GM13976 (cell line): ENCODE results near the gene XXYLT1.
A peak's percentile ranks its signal among the peaks of the same experiment; 100 is the strongest.

ENCODE experiments used
- DNase-seq: peaks from one replicate; pipeline ENCODE4 v3.0.0; 2012; ENCODE audit warnings: low spot score
- CTCF ChIP-seq: IDR thresholded peaks from 2 replicates; pipeline ENCODE4 v1.5.1; 2012; ENCODE audit warnings: borderline replicate concordance, mild to moderate bottlenecking; ENCODE audit not compliant: insufficient read depth; ENCODE audit errors: extremely low read depth, missing control alignments, control extremely low read depth
- in situ Hi-C: fragments of 300-500 bp; cut with MboI; formaldehyde crosslinking; loops from one replicate; pipeline ENCODE4 v1.12.0; 2022; ENCODE audit warnings: low sequenced_read_pairs, mixed read lengths, inconsistent platforms; ENCODE audit not compliant: unreplicated experiment

XXYLT1 gene

DNA sequence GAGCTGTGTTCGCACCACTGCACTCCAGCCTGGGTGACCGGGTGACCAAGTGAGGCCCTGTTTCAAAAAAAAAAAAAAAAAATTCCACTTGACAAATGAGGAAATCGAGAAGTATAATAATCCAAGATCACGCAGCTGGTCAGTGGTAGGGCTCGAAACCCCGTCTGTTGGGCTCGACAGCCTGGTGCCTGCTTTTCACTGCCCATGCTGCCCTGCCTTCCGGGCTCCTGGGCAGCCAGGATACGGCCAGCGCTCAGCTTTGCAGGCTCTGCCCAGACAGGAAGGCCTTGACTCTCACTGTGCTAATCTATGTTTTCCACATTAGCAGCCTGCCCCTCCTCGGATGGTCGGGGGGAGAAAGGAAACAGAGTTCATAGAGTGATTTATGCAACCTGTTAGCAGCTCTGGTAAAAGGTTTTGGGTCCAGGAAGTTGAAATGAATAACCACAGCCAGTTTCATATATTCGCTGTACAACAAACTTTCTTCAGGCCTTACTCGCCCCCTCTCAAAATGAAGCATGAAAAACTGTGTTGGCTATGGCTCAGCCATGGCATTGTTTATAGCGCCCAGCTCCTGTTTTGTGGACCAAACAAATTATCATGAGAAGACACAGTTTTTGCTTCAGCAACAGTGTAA, 108.8 kb downstream of the XXYLT1 start:
- no peak for TF ChIP-seq CTCF
- DNase-seq: peak; percentile 63

GRCh38 chr3:195160908-195161434, 110.0 kb downstream of the XXYLT1 start:
- TF ChIP-seq CTCF: no peak
- no peak for DNase-seq
- in situ Hi-C loops: no loop called here

More for the DNA sequence above, 108.8 kb downstream of the XXYLT1 start:
- in situ Hi-C loops: no loop called here

DNA sequence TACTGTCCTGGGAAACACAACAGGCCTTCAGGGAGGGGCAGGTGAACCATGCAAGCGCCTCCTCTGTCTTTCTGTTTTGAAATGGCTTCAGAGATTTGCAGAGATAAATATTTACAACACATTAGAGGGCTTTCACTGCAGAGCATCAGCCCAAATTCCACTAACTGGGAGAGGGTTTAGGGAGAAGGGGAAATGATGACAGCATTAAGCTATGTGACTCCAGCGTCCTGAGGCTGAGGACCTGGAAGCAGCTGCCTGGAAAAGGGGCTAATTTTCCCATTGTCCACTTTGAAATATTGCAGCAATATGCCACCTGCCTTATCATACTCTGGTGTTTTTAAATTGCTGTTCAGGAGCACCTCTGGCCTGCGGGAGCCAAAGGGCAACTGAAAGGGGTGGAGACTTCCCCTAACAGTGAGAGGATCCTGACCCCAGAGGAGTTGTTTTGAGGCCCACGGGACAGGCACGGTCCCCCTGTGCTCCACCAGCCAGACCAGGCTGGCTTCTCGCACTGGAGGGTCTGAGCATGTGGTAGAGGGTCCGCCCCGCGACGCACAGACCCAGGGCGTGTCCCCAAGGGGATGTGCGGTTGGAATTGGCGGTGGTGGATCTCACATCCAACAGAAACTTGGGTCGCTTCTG, 110.6 kb downstream of the XXYLT1 start:
- no peak for TF ChIP-seq CTCF
- in situ Hi-C loops: no loop called here
- DNase-seq: no peak

DNA sequence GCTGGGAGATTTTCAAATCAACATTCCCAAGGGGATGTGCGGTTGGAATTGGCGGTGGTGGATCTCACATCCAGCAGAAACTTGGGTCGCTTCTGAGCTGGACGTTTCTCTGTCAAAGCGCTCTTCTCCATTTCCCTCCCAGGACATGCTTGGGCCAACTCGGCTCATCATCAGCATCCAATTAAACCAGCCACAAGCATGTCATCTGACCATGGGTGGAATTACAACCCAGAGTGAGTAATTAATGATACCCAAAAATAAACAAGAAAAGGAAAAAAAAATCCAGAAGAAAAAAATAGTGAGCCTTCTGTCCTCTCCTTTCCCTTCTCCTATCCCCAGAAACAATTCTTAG, 111.2 kb downstream of the XXYLT1 start:
- no peak for TF ChIP-seq CTCF

GRCh38 chr3:195159117-195159813, 111.7 kb downstream of the XXYLT1 start:
- in situ Hi-C loops: no loop called here
- TF ChIP-seq CTCF: no peak
- no peak for DNase-seq

More for the DNA sequence above, 111.2 kb downstream of the XXYLT1 start:
- DNase-seq: no peak
- in situ Hi-C loops: no loop called here

- in situ Hi-C loops: no loop called here
- TF ChIP-seq CTCF: no peak
- no peak for DNase-seq
Measured at GRCh38 chr3:195156286-195156890, 114.6 kb downstream of the XXYLT1 start.
